Left renal cortex interstitium (tissue), 4 donors: Measurements from ENCODE around the gene AFF3. TPM values are rescaled to one million over a fixed set of nuclear protein-coding genes. Genes with fewer than 3 reads are reported as not detected.

Experiments used
- DNase-seq, 4 donors: peaks; one replicate each; pipeline ENCODE4 v3.0.0-alpha.2; 2013; ENCODE audit warnings: low read depth in 4 of 4, low spot score in 2 of 4, missing footprints in 1 of 4
- polyA plus RNA-seq, 4 donors: library from polyadenylated mRNA; unstranded; fragments of 120-200 nt; gene quantifications; one replicate each; pipeline ENCODE4 v1.2.1, GENCODE V29; 2013; ENCODE audit not compliant: insufficient read length in 4 of 4

The AFF3 gene
- polyA plus RNA-seq, 4 donors, result 18.4 to 26.6 (median 24.0) TPM

- no peak for DNase-seq
Measured at GRCh38 chr2:99867770-99868169, 274.6 kb downstream of the AFF3 start.

GRCh38 chr2:99865818-99866676 lies 276.3 kb downstream of the AFF3 start:
- no peak for DNase-seq

- DNase-seq, result no peak
Measured at GRCh38 chr2:99864561-99865553, 277.5 kb downstream of the AFF3 start.

GRCh38 chr2:99863903-99864270 lies 278.5 kb downstream of the AFF3 start:
- DNase-seq, result no peak

GRCh38 chr2:99863236-99863902 lies 279.0 kb downstream of the AFF3 start:
- DNase-seq, result no peak

GRCh38 chr2:99862566-99862965 lies 279.8 kb downstream of the AFF3 start:
- no peak for DNase-seq

- DNase-seq, result no peak
Measured at GRCh38 chr2:99861376-99861760, 281.0 kb downstream of the AFF3 start.

GRCh38 chr2:99860720-99861375 lies 281.5 kb downstream of the AFF3 start:
- DNase-seq, result no peak

- no peak for DNase-seq
Measured at GRCh38 chr2:99858951-99859596, 283.3 kb downstream of the AFF3 start.

- no peak for DNase-seq
Measured at GRCh38 chr2:99857867-99858444, 284.4 kb downstream of the AFF3 start.

- DNase-seq, result no peak
Measured at GRCh38 chr2:99857372-99857771, 285.0 kb downstream of the AFF3 start.

- DNase-seq, result no peak
Measured at GRCh38 chr2:99856119-99856518, 286.3 kb downstream of the AFF3 start.

- no peak for DNase-seq
Measured at GRCh38 chr2:99854236-99854852, 288.0 kb downstream of the AFF3 start.

- no peak for DNase-seq
Measured at GRCh38 chr2:99852956-99853355, 289.4 kb downstream of the AFF3 start.

GRCh38 chr2:99852376-99852934 lies 289.9 kb downstream of the AFF3 start:
- DNase-seq, result no peak

GRCh38 chr2:99851811-99852210 lies 290.6 kb downstream of the AFF3 start:
- DNase-seq, result no peak

- no peak for DNase-seq
Measured at GRCh38 chr2:99851089-99851488, 291.3 kb downstream of the AFF3 start.

GRCh38 chr2:99850084-99850710 lies 292.2 kb downstream of the AFF3 start:
- no peak for DNase-seq
